HG03565 (cell line): ENCODE data around the gene DDC.
A peak's percentile ranks its signal among the peaks of the same experiment; 100 is the strongest.

Experiments used
- ATAC-seq: cut with Tn5 transposase; IDR thresholded peaks from one replicate; pipeline ENCODE4 v1.9.1; 2021; ENCODE audit warnings: mild to moderate bottlenecking, moderate library complexity; ENCODE audit not compliant: unreplicated experiment

The DDC gene, protein sequence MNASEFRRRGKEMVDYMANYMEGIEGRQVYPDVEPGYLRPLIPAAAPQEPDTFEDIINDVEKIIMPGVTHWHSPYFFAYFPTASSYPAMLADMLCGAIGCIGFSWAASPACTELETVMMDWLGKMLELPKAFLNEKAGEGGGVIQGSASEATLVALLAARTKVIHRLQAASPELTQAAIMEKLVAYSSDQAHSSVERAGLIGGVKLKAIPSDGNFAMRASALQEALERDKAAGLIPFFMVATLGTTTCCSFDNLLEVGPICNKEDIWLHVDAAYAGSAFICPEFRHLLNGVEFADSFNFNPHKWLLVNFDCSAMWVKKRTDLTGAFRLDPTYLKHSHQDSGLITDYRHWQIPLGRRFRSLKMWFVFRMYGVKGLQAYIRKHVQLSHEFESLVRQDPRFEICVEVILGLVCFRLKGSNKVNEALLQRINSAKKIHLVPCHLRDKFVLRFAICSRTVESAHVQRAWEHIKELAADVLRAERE

DNA sequence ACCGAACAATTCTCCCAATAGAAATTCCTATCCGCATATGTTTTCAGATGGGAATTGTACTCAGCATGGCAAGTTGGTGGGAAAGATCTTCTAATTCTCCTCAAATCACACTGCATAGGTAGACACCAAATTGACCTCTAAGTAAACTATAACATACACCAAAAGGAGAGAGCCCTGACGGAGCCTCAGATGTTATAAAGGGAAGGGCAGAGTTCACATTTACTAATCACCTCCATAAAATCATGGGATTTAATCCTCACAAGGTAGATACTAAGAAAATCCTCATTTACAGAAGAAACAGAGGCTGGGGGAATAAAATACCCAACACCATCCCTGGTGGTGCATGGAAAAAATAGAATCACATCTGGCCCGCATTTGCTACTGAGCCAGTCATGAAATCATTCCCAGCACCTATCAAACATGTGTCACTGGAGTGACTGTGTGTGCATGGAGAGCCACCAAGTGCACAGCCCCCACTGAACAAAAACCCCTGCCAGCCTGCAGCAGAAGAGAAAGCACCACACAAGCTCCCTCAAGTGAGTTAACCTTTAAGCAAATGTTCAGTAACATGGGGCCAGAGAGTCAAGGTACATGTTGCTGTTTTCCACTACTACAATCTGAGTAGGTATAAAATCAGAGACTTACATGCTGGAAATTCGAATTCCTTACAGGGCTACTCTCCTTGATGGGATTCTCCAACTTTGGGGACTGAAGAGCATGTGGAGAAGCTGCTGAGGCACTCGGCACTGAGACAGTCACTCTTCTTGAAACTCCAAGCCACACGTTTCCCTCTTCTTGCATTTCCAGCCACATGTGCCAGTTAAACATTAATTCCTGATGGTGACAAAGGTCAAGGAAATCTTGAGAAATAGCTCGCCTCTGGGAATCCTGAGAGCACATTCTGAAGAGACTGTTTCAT is at the start of gene DDC:
Gene DDC, minus strand, starts transcription at position 766 of the 919 bp plus-strand sequence. CDS start 21,320 bp downstream, outside the sequence.
- ATAC-seq, result no peak

DNA sequence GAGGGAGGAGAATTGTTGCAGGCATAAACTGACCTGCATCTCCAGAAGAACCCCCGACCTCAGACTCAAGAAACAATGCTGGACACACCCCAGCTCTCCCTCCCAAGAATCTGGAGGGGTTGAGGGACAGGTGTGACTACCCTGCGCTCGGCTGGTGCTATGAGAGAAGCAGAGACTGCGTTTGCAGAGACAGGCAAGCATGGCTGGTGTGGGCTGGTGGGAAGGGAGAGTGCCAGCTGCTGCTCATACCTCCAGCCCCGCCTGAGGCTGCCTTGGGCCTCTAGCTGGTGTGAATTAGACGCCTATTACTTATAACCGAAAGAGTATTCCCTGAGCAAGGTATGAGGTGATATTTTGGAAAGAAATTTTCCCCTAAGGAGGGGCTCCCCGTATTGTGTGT is 48.3 kb upstream of the DDC start:
- no peak for ATAC-seq

DNA sequence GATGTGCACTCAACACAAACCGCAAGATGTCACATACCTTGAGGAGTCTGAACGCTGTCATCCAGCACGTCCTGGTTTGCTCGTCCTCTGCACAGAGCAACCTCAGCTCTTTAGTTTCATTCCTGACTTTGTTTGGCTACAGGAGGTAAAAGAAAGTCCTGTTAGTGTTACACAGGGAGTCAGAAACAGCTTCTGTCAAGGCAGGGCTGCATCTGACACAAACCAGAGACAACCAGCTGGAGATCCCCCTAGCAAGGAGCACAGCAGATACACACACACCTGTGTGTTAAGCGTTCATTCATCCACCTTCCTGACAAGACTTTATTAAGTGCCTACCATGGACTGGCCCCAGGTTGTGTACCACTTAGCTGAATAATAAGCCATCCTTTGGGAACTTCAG is 47.5 kb upstream of the DDC start:
- no peak for ATAC-seq

DNA sequence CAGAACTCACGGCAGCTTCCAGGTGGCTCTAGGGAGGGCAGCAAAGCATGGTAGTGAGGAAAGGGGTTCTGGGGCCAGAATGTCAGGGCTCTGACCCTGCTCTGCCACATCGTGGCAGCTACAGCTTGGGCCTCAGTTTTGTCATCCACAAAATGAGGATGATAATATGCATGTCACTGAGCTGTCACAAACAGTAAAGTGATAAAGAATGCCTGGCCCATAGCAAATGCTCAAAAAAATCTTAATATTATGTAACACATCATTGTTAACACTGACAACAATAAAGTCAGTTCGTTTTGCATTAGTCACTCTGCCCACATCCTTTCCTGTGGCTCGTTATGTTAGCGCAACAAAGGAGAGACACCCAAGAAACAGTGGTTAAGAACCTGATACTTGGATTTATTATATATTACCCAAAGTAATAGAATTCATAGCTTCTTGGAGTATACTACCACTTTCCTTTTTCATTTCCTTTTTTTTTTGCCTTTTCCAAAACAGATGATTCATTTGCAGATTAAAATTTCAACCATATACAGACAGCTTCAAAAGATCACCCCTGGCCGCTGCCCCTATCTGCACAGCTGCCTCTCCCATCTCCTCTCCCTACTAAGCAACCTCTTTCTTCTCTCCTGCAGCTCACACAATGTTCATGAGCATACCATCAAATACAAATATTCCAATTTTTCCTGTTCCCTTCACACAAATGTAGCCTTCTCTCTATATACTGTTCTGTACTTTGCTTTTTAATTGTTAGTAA is 45.5 kb upstream of the DDC start:
- ATAC-seq, result no peak

DNA sequence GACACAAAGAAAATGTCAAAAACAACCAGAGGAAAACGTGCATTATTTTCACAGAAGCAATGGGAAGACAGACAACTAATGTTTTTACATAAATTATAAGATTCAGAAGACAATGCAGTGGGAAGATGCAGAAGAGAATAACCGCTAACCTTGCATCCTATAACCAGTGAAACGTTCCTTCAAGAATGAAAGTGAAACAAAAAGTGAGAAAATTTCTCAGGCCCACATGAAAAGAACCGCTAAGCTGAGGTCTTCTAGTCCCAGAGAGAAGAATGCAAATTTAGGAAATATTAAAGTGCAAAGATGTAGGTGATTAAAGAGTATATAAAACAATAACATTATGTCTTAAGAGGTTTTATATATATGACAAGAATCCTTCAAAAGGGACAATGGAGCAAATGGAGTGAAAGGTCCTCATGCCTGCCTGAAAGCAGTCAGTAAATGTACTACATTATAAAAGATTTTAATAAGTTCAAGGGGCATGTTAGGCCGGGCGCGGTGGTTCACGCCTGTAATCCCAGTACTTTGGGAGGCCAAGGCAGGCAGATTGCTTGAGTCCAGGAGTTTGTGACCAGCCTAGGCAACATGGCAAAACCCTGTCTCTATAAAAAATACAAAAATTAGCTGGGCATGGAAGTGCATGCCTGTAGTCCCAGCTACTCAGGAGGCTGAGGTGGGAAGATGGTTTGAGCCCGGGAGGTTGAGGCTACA is 43.1 kb upstream of the DDC start:
- ATAC-seq, result peak; percentile 49

DNA sequence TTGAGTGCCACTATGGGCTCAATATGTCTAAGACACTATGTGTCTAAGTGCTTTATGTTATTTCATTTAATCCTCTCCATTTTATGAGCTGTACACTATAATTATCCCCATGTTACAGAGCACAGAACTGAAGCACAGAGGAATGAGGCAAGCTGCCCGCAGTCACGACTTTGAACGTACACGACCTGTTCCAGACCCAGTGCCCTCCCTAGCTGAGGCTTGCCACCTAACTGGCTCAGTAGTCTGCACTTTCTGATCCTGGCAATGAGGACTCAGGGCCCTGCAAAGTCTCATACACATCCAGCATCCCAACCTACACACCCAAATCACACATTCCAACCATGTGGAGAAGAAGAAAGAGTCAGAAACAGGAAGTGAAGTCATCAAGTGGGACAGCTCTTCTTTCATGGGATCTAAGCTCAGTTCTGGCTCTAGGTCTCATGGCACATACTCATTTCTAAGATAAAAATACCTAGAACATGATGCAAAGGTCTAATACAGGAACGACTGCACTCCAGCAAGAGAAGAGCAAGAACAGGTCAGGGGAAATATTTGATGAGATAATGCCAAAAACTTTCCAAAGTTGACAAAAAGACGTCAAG is 42.4 kb upstream of the DDC start:
- ATAC-seq, result no peak

DNA sequence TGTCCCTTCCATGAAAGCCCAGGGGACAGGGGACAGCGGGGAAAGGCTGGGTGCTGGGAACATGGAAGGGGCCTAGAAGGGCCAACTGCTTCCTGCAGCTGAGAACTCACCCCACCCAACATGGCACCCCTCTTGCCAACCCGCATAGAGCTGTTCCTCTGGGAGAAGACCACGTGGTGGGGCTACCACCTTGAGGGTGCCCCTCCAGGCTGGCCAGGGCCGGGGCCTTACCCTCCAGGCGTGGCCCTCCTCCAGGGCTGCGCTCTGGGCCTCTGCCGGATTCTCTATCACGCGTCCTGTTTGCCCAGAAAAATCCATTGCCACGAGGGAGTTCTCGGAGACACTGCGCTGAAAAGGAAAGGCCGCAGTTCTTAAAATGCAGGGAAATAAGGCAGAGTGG is 39.9 kb upstream of the DDC start:
- ATAC-seq, result no peak

DNA sequence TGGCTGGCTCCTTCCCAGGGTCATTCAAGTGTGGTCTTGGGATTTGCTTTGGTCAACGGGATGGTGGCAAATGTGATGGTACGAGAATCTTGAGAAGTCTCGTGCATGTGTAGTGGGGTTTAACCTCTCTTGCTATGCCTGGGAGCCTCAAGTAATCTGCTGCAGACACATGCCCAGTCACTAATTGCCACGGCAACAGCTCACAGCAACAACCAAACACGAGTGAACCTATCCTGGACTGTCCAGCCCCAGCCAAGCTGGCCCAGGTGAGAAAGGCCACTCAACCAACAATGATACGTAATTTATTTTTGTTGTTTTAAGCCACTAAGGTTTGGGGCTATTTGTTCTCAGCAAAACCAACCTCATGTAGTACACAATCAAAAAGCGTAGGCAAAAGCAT is 38.1 kb upstream of the DDC start:
- no peak for ATAC-seq

DNA sequence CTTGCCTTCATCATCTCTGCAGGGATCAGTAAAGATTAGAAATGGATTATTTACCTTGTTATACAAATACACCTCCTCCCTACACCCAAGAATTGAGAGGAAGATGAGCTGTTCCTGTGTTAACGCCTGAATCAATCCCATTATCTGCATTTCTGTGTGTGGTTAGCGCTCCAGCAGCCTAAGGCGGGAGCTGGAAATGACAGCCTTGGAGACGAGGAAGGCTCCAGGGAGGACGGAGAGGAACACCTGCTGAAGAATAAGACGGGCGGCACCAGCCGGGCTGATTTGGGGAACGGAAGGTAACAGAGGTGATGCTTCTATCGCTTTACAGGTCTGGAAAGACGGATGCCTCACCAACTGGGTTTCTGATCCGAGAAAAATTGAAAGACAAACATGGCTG is 34.2 kb upstream of the DDC start:
- ATAC-seq, result no peak

DNA sequence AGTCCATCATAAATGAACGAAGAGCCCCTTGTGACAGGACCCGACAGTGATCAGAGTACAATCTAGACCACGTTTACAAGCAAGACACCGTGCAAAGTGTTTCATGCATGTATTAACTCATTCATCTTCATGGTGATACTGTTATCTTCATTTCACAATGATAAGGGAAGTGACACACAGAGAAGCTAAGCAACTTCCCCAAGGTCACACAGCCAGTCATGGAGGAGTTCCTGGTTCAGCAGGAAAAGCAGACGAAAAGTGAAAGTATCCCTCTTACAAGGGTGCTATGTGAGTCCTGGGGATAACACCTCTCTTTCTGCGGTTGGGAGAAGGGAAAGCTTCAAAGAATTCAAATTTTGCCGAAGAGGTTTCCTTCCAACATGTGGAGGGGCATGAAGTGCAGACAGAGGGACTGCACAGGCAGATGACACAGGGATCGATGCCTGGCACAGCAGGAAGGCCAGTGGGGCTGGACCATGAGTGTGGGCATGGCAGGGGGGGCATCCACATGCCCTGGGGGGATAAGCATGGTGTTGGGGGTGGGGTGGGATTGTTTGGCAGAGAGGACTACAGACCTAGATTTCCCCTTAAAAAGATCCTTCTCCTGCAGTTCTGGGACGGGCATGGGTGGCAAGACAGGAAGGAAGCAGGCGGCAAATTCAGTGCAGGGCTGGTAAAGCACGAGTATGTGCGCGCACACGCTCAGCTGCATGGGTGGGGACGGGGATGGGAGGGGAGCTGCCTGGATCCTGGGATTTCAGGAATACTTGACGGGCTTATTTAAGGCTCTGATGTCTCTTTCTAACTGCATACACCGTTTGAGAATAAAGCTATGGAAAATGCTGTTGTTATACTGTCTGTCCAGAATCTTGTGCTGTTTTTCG is 33.5 kb upstream of the DDC start:
- ATAC-seq, result no peak

DNA sequence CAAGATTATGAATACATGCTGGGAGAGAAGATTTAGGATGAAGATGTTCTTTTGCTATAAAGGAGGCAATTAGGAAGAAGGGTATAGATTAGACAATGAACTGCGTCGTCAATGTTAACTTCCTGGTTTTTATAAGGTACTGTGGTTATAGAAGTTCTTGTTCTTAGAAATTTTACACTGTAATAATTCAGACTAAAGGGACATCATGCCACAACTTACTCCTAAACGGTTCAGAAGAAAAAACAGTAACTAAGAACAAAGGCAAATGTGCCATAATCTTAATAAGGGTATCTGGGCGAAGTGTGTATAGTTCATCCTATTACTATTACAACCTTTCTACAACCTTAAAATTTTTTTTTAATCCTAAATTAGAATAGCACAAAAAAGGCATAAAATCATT is 31.3 kb upstream of the DDC start:
- no peak for ATAC-seq

DNA sequence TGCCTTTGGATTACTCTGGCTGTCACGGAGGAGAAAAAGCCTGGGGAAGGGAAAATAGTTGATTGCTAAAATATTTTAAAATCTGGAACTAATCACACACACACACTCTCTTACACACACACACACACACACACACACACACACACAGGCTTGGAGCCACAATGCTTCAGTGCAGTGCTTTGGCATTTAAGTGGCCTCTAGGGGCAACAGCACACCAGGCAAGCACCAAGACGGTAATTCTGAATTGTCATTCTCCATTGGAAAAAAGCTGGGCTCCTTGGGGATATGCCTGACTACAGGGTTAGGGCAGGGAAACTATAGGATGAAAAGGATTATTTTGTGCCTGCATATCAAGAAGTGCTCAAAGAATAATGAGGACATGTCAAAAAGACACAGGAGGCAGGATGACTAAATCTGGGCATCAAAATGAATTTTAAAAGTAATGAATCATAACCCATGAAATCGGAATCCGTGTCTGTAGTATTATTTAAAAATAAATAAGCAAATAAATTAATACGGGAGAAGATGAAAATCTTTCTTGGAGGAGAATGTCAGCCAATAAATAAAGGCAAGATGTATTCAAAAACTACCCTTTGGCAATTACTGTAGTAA is 30.4 kb upstream of the DDC start:
- peak; percentile 39 for ATAC-seq

DNA sequence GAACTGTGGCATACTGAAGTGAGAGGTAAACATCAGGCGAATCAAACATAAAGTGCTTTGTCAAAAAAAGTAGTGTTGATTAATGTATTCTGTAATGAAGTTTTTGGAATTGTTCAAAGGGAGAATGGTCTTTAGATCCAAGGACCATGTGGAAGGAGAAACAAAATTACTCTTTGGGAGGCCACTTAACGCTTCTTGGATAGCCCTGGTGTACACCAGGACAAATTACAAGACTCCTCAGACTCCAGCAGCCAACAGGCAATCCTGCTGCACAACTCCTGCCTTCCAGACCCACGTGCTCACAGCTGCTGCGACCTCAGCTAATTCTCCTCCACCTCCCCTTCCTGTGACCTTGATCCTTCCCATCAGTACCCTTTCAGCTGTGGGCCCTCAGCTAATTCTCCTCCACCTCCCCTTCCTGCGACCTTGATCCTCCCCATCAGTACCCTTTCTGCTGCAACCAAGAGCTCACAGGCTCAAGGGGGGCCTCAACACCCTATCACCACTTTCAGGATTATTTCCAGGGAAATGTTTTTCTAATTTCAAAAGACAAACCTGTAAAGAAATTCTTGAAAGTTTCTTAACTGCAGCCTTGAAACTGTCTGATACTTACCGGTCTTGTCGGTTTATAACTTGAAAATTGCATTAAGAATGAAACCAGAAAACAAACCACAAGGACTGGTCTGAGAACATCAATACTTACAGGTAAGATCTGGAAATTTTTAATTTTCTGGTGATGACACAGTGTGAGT is 29.7 kb upstream of the DDC start:
- peak; percentile 84 for ATAC-seq

DNA sequence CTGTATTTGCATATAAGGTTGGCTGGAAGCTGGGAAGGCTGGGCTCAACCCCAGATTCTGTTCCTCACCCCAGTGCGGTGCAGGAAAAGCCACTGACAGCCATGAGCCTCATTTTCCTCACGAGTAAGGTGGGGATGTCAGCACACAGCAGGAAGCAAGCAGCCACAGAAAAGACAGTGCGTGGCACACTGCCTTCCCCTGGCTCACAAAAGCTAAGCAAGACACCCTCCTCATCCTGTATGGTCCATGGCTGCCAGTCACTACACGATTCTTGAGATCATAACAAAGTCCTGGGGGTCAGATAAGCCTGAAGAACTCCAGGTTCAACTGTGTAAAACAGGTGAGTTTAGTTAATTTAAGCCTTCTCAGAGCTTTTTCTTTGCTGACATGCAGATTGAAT is 28.9 kb upstream of the DDC start:
- ATAC-seq, result no peak

DNA sequence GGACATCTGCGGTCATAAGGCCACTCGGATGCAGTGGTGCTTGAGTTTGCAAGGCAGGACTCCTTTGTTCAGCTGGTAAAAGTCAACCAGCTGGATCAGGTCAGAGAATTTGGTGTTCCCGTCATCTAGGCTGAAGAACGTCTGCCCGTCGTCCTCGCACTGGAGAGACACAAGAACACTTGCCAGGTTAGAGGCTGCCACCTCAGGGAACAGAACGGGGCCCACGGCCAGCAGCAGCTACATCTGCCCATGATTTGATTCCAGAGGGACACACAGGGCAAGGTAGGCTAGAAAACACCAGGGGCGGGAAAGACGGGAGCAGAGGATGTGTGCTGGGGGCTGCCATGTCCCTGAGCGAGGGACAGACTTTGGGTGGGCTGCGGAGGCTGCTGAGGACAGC is 27.7 kb upstream of the DDC start:
- no peak for ATAC-seq

DNA sequence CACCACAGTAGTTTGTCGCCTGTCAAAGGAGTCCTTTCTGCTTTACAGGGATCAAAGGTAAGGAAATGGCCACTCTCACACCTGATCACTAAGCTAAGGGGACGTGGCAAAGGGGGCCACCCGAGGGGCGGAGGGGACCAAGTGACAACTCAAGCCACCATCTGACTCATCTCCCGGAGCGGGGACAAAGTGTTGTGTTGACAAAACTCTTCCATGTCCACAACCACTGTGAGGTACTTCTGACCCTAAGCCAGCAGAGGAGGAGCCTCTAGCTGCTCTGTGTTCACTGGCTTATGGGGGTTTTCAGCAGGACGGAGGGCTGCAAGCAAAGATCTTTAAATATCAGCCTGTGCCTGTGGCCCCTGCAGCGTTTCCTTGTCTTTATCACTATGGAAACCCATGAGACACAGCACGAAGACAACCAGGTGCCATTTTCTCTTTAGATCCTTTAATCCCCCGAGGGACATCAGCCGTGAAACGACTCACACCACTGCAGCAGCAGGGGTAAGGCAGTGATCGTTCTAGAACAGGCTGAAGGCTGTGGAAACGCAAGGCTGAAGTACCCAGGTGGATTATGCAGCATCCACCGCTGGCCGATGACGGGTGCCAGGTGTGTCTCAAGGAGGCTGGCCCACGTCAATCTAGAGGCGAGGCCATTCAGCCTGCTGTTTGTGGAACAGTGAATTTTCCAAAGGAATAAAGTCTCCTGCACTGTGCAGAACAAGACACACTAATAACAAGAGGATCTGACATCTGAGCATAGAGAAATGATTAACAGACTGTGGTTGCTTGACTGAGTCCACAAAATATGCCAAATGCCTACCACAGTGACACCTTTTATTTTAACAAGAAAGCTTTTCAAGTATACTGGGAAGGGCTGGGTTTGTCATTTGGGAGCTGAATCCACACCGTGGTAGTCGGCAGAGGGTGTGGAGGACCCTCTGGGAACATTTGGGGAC is 26.6 kb upstream of the DDC start:
- no peak for ATAC-seq

DNA sequence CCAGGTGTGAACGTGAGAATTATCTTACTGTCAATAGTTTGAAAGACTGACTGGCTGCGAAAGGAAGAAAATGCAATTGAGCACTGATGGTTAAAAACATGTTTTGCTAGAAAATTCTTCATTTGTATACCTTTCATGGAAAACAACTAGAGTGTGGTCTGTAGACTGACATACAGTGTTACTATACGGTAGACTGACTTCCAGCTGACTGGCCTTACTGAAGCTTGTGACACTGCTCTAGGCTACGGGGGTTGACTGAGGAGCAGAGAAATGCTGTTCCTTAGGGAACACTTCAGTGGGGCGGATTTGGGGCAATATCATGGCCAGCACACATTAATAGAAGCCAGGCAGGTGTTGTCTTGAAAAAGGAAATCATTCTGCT is 25.9 kb upstream of the DDC start:
- no peak for ATAC-seq
